HEK293 (cell line): ENCODE results near the gene SEMA3A.

Source experiments
- PRDM1 ChIP-seq: fragments of 450-650 bp; formaldehyde crosslinking; IDR thresholded peaks from 2 replicates; pipeline ENCODE4; 2016; ENCODE audit warnings: missing biosample characterization, missing genetic modification characterization
- SALL2 ChIP-seq: fragments of 450-650 bp; formaldehyde crosslinking; IDR thresholded peaks from 2 replicates; pipeline ENCODE4 v1.5.0; 2017; ENCODE audit warnings: missing biosample characterization, mild to moderate bottlenecking, missing genetic modification characterization, borderline replicate concordance
- ZBTB44 ChIP-seq: fragments of 450-650 bp; IDR thresholded peaks from 2 replicates; pipeline ENCODE4 v1.5.1; 2018; ENCODE audit warnings: missing biosample characterization, mild to moderate bottlenecking, missing genetic modification characterization
- ZNF174 ChIP-seq: fragments of 450-650 bp; formaldehyde crosslinking; IDR thresholded peaks from 2 replicates; pipeline ENCODE4 v1.5.0; 2017; ENCODE audit warnings: missing biosample characterization, mild to moderate bottlenecking, missing genetic modification characterization
- ZNF184 ChIP-seq: fragments of 450-650 bp; IDR thresholded peaks from 2 replicates; pipeline ENCODE4 v1.5.1; 2018; ENCODE audit warnings: missing biosample characterization, mild to moderate bottlenecking, missing genetic modification characterization
- ZNF398 ChIP-seq: fragments of 450-650 bp; formaldehyde crosslinking; IDR thresholded peaks from 2 replicates; pipeline ENCODE4 v1.5.1; 2017; ENCODE audit warnings: missing biosample characterization, missing genetic modification characterization
- ZNF747 ChIP-seq: fragments of 450-650 bp; formaldehyde crosslinking; IDR thresholded peaks from 2 replicates; pipeline ENCODE4 v1.5.1; 2016; ENCODE audit warnings: missing biosample characterization, missing genetic modification characterization
- TF ChIP-seq, protein P1 (sequence below): fragments of 450-650 bp; formaldehyde crosslinking; IDR thresholded peaks from 2 replicates; pipeline ENCODE4 v1.5.1; 2016; ENCODE audit warnings: missing biosample characterization, missing genetic modification characterization, low read depth
- TF ChIP-seq, protein P2 (sequence below): fragments of 450-650 bp; formaldehyde crosslinking; IDR thresholded peaks from 2 replicates; pipeline ENCODE4 v1.5.1; 2016; ENCODE audit warnings: missing biosample characterization, missing genetic modification characterization

- TF ChIP-seq SALL2, result no peak
- TF ChIP-seq, protein P1, sequence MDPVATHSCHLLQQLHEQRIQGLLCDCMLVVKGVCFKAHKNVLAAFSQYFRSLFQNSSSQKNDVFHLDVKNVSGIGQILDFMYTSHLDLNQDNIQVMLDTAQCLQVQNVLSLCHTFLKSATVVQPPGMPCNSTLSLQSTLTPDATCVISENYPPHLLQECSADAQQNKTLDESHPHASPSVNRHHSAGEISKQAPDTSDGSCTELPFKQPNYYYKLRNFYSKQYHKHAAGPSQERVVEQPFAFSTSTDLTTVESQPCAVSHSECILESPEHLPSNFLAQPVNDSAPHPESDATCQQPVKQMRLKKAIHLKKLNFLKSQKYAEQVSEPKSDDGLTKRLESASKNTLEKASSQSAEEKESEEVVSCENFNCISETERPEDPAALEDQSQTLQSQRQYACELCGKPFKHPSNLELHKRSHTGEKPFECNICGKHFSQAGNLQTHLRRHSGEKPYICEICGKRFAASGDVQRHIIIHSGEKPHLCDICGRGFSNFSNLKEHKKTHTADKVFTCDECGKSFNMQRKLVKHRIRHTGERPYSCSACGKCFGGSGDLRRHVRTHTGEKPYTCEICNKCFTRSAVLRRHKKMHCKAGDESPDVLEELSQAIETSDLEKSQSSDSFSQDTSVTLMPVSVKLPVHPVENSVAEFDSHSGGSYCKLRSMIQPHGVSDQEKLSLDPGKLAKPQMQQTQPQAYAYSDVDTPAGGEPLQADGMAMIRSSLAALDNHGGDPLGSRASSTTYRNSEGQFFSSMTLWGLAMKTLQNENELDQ (tag by site-specific recombination), result no peak
- TF ChIP-seq, protein P2, sequence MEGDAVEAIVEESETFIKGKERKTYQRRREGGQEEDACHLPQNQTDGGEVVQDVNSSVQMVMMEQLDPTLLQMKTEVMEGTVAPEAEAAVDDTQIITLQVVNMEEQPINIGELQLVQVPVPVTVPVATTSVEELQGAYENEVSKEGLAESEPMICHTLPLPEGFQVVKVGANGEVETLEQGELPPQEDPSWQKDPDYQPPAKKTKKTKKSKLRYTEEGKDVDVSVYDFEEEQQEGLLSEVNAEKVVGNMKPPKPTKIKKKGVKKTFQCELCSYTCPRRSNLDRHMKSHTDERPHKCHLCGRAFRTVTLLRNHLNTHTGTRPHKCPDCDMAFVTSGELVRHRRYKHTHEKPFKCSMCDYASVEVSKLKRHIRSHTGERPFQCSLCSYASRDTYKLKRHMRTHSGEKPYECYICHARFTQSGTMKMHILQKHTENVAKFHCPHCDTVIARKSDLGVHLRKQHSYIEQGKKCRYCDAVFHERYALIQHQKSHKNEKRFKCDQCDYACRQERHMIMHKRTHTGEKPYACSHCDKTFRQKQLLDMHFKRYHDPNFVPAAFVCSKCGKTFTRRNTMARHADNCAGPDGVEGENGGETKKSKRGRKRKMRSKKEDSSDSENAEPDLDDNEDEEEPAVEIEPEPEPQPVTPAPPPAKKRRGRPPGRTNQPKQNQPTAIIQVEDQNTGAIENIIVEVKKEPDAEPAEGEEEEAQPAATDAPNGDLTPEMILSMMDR (tag by site-specific recombination), result no peak
- TF ChIP-seq ZNF398, result no peak
- no peak for TF ChIP-seq PRDM1 (tag by site-specific recombination)
- TF ChIP-seq ZNF747 (tag by site-specific recombination), result no peak
- TF ChIP-seq ZNF174 (tag by site-specific recombination), result no peak
- no peak for TF ChIP-seq ZBTB44 (tag by site-specific recombination)
- TF ChIP-seq ZNF184 (tag by site-specific recombination), result no peak
Measured at GRCh38 chr7:84207025-84207424, 12.4 kb upstream of the SEMA3A start.
